G401.6 (cell line): ENCODE data around the gene TAOK2.

Source experiments
- FAIRE-seq: peaks from 2 replicates; lab custom pipeline; 2012; peaks lifted over from hg19 to GRCh38; lab: Jason Lieb, UNC

The TAOK2 gene

DNA sequence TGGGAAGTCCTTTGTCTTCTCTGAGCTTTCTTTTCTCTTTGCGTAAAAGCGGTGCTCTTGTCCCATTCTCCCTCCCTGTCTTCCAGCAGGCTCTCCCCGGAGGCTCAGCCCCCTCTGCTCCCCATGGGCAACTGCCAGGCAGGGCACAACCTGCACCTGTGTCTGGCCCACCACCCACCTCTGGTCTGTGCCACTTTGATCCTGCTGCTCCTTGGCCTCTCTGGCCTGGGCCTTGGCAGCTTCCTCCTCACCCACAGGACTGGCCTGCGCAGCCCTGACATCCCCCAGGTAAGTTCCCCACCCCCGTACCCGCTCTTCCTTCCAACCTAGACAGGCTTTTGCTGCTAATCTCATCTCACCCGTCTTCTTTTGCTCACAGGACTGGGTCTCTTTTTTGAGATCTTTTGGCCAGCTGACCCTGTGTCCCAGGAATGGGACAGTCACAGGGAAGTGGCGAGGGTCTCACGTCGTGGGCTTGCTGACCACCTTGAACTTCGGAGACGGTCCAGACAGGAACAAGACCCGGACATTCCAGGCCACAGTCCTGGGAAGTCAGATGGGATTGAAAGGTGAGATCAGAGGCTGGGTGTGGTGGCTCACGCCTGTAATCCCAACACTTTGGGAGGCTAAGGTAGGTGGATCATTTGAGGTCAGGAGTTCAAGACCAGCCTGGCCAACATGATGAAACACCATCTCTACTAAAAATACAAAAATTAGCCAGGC, 10.5 kb upstream of the TAOK2 start:
- FAIRE-seq = no peak

DNA sequence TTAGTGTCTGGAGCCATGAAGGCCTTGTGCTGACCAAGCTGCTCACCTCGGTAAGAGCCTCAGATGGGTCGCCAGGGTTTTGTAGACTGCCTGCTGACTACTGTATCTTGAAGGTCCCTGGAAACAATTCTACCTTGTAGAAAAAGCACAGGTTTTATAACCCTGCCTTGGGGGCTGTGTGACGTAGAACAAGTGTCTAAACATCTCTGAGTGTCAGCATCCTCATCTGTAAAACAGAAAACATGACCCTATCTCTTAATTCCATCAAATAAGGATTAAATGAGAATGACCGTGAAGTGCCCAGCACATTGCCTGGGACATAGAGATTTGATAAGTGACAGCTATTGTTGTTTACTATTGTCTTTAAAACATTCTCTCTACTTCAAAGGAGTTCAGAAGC, 5.5 kb upstream of the TAOK2 start:
- FAIRE-seq = no peak

- FAIRE-seq = no peak
Observed at GRCh38 chr16:29971304-29971703, 2.4 kb upstream of the TAOK2 start.

- no peak for FAIRE-seq
Observed at GRCh38 chr16:29972500-29972899, 1.2 kb upstream of the TAOK2 start.

DNA sequence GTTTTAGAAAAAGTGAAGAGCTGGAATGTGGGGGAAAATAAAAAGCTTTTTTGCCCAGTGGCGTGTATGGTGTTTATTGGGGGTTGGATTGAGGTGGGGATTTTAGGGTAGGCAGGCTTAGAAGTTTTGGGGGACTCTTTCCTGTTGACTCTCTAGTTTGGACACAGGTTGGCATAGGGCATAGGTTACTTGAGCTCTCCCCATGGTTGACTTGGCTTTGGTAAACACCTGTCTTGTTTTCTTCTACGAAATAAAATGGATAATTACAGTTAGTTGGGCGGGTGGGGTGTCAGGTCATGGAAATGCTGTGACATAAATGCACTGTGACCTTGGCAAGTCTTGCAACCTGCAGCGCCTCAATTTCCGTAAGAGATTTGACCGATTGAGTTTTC, 680 bp upstream of the TAOK2 start:
- FAIRE-seq = no peak

- FAIRE-seq = no peak
Observed at GRCh38 chr16:29974291-29975133, 844 bp downstream of the TAOK2 start.

DNA sequence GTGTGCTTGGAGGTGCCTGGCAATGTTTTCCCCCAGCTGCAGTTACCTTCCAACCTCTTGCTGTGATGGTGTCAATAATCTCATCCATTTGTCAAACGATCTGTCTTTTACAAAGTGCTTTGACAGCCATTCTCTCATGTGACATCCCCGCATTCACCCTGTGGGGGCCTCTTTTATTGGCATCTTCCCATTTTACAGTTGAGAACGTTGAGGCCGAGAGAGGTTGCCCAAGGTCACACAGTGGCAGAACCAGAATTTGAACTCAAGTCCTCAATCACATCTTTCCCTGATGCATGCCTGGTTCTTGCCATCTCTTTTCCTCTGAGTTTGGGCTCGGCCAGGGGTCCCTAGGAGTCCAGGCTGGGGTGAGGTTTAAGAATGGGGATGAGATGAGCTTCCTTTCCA, 1.5 kb downstream of the TAOK2 start:
- no peak for FAIRE-seq

- no peak for FAIRE-seq
Observed at GRCh38 chr16:29975811-29976511, 2.3 kb downstream of the TAOK2 start.

DNA sequence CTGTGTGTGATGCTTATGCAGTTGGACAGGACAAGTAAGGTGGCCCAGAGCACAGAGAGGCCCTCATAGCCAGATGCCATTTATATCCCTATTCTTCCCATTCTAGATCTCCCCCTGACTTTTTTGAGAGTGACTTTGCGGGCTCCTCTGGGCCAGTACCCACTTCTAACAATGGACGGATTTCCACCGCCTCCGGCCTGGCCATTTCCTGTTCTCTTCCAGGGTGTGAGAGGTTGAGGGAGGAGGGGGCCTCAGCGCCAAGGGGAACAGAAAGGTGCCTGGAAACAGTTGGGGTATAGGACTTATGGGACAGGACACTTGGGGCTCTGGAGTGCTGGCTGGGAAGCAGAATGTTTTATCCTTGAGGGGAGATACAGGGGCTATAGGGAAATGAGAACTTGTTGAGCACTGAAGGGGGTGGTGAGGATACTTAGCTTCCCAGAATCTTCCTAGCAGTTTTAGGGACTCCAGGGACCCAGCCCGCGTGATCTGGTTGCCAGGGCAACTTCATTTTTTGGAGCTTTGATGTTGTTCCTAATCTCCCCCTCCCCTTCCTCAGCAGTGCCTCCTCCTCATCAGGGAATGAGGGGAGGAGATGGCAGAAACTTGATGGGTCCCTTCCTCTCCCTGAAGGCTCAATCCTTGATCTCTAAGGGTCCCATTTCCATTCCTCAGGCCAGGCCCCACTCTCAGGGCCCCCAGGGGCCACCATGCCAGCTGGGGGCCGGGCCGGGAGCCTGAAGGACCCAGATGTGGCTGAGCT, 3.6 kb downstream of the TAOK2 start:
- FAIRE-seq = no peak

DNA sequence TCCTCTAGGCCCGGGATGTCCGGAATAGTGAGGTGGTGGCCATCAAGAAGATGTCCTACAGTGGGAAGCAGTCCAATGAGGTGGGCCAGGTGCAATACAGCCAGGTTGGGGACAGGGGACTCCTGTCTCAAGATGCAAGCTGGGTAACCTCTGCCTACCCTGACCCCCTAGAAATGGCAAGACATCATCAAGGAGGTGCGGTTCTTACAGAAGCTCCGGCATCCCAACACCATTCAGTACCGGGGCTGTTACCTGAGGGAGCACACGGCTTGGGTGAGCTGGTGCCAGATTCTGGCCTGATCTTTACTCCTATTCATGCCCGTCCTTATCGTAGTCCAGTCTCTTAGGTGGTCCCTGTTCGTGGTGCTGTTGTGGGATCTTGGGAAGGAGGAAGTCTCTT, 4.4 kb downstream of the TAOK2 start:
- no peak for FAIRE-seq

DNA sequence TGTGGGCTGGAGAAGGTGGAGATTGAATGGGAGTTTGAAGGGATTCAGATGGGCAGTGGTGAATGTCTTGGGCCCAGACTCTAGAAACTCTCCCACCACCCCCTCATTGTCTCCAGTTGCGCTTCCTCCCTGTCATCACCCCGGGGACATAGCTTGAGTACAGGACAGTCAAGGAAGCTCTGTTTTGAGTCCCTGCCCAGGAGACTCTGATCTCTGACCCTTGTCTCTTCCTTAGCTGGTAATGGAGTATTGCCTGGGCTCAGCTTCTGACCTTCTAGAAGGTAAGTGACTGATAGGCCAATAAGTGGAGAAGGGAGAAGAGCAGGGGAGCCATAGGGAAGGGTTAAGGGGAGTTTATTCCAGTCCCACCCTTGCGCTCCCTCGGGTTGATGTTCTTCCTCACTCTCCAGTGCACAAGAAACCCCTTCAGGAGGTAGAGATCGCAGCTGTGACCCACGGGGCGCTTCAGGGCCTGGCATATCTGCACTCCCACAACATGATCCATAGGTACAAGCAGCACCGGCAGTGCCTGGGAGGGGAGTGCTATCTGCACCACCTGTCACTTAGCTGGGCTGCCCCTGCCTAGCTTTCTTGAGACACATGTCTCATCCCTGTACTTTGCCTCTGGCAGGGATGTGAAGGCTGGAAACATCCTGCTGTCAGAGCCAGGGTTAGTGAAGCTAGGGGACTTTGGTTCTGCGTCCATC, 5.0 kb downstream of the TAOK2 start:
- FAIRE-seq = no peak

DNA sequence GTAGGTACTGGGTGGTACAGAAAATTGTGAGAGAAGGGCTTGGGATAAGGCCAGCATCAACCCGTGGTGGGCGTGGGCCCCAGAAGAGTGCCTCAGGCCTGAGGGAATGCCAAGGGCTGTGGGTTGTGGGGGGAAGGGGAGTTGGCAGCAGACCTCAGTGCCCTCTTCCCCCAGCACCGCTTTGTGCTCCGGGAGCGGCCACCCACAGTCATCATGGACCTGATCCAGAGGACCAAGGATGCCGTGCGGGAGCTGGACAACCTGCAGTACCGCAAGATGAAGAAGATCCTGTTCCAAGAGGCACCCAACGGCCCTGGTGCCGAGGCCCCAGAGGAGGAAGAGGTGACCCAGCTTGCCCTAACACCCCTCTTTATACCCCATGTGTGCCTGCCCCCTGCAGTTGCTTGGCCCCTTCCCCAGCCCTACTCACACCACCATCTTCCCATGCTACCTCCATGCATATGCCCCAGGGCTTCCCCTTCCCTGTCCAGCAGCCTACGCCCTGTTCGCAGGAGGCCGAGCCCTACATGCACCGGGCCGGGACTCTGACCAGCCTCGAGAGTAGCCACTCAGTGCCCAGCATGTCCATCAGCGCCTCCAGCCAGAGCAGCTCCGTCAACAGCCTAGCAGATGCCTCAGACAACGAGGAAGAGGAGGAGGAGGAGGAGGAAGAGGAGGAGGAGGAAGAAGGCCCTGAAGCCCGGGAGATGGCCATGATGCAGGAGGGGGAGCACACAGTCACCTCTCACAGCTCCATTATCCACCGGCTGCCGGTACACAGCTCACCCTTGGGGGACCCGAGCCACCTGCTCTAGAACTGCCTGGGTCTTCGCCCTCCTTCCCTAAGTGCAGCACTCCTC, 9.1 kb downstream of the TAOK2 start:
- no peak for FAIRE-seq

GRCh38 chr16:29983420-29984136, 9.9 kb downstream of the TAOK2 start:
- no peak for FAIRE-seq

- no peak for FAIRE-seq
Observed at GRCh38 chr16:29984137-29984763, 10.6 kb downstream of the TAOK2 start.

DNA sequence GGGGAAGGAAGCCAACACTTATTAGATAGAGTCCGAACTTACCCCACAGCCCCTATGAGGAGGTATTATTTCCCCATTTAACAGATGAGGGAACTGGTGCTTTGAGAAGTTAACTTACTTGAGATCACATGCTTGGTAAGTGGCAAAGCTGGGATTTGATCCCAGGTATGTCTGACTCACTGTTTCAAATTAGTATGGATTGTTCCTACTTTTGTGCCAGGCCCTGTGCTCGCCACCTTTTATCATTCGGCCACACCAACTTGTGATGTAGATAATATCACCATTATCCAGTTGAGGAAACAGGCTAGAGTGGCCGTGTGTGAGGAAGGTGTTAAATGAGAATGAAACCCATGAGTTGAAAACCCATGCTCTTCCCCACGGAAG, 11.1 kb downstream of the TAOK2 start:
- no peak for FAIRE-seq

DNA sequence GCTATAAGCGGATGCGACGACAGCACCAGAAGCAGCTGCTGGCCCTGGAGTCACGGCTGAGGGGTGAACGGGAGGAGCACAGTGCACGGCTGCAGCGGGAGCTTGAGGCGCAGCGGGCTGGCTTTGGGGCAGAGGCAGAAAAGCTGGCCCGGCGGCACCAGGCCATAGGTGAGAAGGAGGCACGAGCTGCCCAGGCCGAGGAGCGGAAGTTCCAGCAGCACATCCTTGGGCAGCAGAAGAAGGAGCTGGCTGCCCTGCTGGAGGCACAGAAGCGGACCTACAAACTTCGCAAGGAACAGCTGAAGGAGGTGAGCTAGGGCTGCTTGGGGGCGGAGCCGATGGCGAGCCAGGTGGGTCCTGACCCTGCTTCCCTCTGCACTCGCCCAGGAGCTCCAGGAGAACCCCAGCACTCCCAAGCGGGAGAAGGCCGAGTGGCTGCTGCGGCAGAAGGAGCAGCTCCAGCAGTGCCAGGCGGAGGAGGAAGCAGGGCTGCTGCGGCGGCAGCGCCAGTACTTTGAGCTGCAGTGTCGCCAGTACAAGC, 11.7 kb downstream of the TAOK2 start:
- no peak for FAIRE-seq

- FAIRE-seq = no peak
Observed at GRCh38 chr16:29986231-29986630, 12.6 kb downstream of the TAOK2 start.

DNA sequence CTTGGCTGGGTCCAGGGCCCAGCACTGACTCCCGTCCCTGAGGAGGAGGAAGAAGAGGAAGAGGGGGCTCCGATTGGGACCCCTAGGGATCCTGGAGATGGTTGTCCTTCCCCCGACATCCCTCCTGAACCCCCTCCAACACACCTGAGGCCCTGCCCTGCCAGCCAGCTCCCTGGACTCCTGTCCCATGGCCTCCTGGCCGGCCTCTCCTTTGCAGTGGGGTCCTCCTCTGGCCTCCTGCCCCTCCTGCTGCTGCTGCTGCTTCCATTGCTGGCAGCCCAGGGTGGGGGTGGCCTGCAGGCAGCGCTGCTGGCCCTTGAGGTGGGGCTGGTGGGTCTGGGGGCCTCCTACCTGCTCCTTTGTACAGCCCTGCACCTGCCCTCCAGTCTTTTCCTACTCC, 13.3 kb downstream of the TAOK2 start:
- FAIRE-seq = no peak

- no peak for FAIRE-seq
Observed at GRCh38 chr16:29987371-29988085, 13.9 kb downstream of the TAOK2 start.
